Measurements from ENCODE around the gene CSMD2.

Gene CSMD2

GRCh38 chr1:33758698-33759097 lies 406.3 kb downstream of the CSMD2 start:
- Histone ChIP-seq H3K4me1 (ENCODE audit: insufficient read depth, low read length) (no peaks in the 10 kb centered on the region), H3K27me3 (ENCODE audit: insufficient read depth, low read length) (no peaks in the 10 kb centered on the region), H3K4me3 (ENCODE audit: low read length) (no peak overlapping the region), H3K36me3 (ENCODE audit: insufficient read depth, low read length) (no peaks in the 10 kb centered on the region), H2AFZ (ENCODE audit: low read depth, low read length) (no peak overlapping the region), H3K9me3 (ENCODE audit: low read length) (no peaks in the 10 kb centered on the region)

- H3K4me3 ChIP-seq (ENCODE audit: low read length): no peak overlapping the region
Observed at GRCh38 chr1:33753087-33753856, 411.8 kb downstream of the CSMD2 start.

GRCh38 chr1:33745942-33746341 lies 419.1 kb downstream of the CSMD2 start:
- Histone ChIP-seq H3K36me3 (ENCODE audit: insufficient read depth, low read length) (no peaks in the 10 kb centered on the region), H2AFZ (ENCODE audit: low read depth, low read length) (no peak overlapping the region), H3K4me3 (ENCODE audit: low read length) (no peak overlapping the region), H3K4me1 (ENCODE audit: insufficient read depth, low read length) (no peaks in the 10 kb centered on the region), H3K27me3 (ENCODE audit: insufficient read depth, low read length) (no peaks in the 10 kb centered on the region), H3K9me3 (ENCODE audit: low read length) (no peaks in the 10 kb centered on the region)

More at GRCh38 chr1:33753087-33753856, 411.8 kb downstream of the CSMD2 start:
- no peaks in the 10 kb centered on the region for H3K36me3 ChIP-seq (ENCODE audit: insufficient read depth, low read length)
- no peak overlapping the region for H2AFZ ChIP-seq (ENCODE audit: low read depth, low read length)
- H3K9me3 ChIP-seq (ENCODE audit: low read length): no peaks in the 10 kb centered on the region
- no peaks in the 10 kb centered on the region for H3K27me3 ChIP-seq (ENCODE audit: insufficient read depth, low read length)
- H3K4me1 ChIP-seq (ENCODE audit: insufficient read depth, low read length): no peaks in the 10 kb centered on the region

GRCh38 chr1:33743221-33743998 lies 421.6 kb downstream of the CSMD2 start:
- Histone ChIP-seq H2AFZ (ENCODE audit: low read depth, low read length) (no peak overlapping the region), H3K4me1 (ENCODE audit: insufficient read depth, low read length) (no peaks in the 10 kb centered on the region), H3K9me3 (ENCODE audit: low read length) (no peaks in the 10 kb centered on the region), H3K27me3 (ENCODE audit: insufficient read depth, low read length) (no peaks in the 10 kb centered on the region), H3K36me3 (ENCODE audit: insufficient read depth, low read length) (no peaks in the 10 kb centered on the region), H3K4me3 (ENCODE audit: low read length) (no peak overlapping the region)

- no peak overlapping the region for H2AFZ ChIP-seq (ENCODE audit: low read depth, low read length)
- no peak overlapping the region for H3K4me3 ChIP-seq (ENCODE audit: low read length)
- no peaks in the 10 kb centered on the region for H3K36me3 ChIP-seq (ENCODE audit: insufficient read depth, low read length)
- no peaks in the 10 kb centered on the region for H3K27me3 ChIP-seq (ENCODE audit: insufficient read depth, low read length)
- no peaks in the 10 kb centered on the region for H3K9me3 ChIP-seq (ENCODE audit: low read length)
- no peaks in the 10 kb centered on the region for H3K4me1 ChIP-seq (ENCODE audit: insufficient read depth, low read length)
Observed at GRCh38 chr1:33742663-33743062, 422.4 kb downstream of the CSMD2 start.

- H3K4me3 ChIP-seq (ENCODE audit: low read length): no peak overlapping the region
- H2AFZ ChIP-seq (ENCODE audit: low read depth, low read length): no peak overlapping the region
- no peaks in the 10 kb centered on the region for H3K27me3 ChIP-seq (ENCODE audit: insufficient read depth, low read length)
- no peaks in the 10 kb centered on the region for H3K36me3 ChIP-seq (ENCODE audit: insufficient read depth, low read length)
- H3K9me3 ChIP-seq (ENCODE audit: low read length): no peaks in the 10 kb centered on the region
- no peaks in the 10 kb centered on the region for H3K4me1 ChIP-seq (ENCODE audit: insufficient read depth, low read length)
Observed at GRCh38 chr1:33741749-33742148, 423.3 kb downstream of the CSMD2 start.

GRCh38 chr1:33740040-33740744 lies 424.8 kb downstream of the CSMD2 start:
- Histone ChIP-seq H3K4me1 (ENCODE audit: insufficient read depth, low read length) (no peaks in the 10 kb centered on the region), H3K36me3 (ENCODE audit: insufficient read depth, low read length) (no peaks in the 10 kb centered on the region), H2AFZ (ENCODE audit: low read depth, low read length) (no peak overlapping the region), H3K27me3 (ENCODE audit: insufficient read depth, low read length) (peaks cover 6% of the 10 kb centered on the region), H3K9me3 (ENCODE audit: low read length) (no peaks in the 10 kb centered on the region), H3K4me3 (ENCODE audit: low read length) (no peak overlapping the region)

- Histone ChIP-seq H3K4me3 (ENCODE audit: low read length) (no peak overlapping the region), H3K9me3 (ENCODE audit: low read length) (no peaks in the 10 kb centered on the region), H3K36me3 (ENCODE audit: insufficient read depth, low read length) (no peaks in the 10 kb centered on the region), H2AFZ (ENCODE audit: low read depth, low read length) (no peak overlapping the region), H3K27me3 (ENCODE audit: insufficient read depth, low read length) (peaks cover 9% of the 10 kb centered on the region), H3K4me1 (ENCODE audit: insufficient read depth, low read length) (no peaks in the 10 kb centered on the region)
Observed at GRCh38 chr1:33738976-33739375, 426.1 kb downstream of the CSMD2 start.

GRCh38 chr1:33738536-33738935 lies 426.5 kb downstream of the CSMD2 start:
- H3K36me3 ChIP-seq (ENCODE audit: insufficient read depth, low read length): no peaks in the 10 kb centered on the region
- H3K4me1 ChIP-seq (ENCODE audit: insufficient read depth, low read length): no peaks in the 10 kb centered on the region
- no peak overlapping the region for H3K4me3 ChIP-seq (ENCODE audit: low read length)
- H3K27me3 ChIP-seq (ENCODE audit: insufficient read depth, low read length): peaks cover 9% of the 10 kb centered on the region
- no peak overlapping the region for H2AFZ ChIP-seq (ENCODE audit: low read depth, low read length)
- H3K9me3 ChIP-seq (ENCODE audit: low read length): no peaks in the 10 kb centered on the region

GRCh38 chr1:33736496-33736895 lies 428.5 kb downstream of the CSMD2 start:
- no peaks in the 10 kb centered on the region for H3K9me3 ChIP-seq (ENCODE audit: low read length)
- peaks cover 24% of the 10 kb centered on the region for H3K27me3 ChIP-seq (ENCODE audit: insufficient read depth, low read length)
- H3K36me3 ChIP-seq (ENCODE audit: insufficient read depth, low read length): no peaks in the 10 kb centered on the region
- H3K4me3 ChIP-seq (ENCODE audit: low read length): no peak overlapping the region
- H3K4me1 ChIP-seq (ENCODE audit: insufficient read depth, low read length): no peaks in the 10 kb centered on the region
- no peak overlapping the region for H2AFZ ChIP-seq (ENCODE audit: low read depth, low read length)

- no peaks in the 10 kb centered on the region for H3K4me1 ChIP-seq (ENCODE audit: insufficient read depth, low read length)
- no peak overlapping the region for H2AFZ ChIP-seq (ENCODE audit: low read depth, low read length)
- no peak overlapping the region for H3K4me3 ChIP-seq (ENCODE audit: low read length)
- H3K9me3 ChIP-seq (ENCODE audit: low read length): no peaks in the 10 kb centered on the region
- H3K36me3 ChIP-seq (ENCODE audit: insufficient read depth, low read length): no peaks in the 10 kb centered on the region
- peaks cover 24% of the 10 kb centered on the region for H3K27me3 ChIP-seq (ENCODE audit: insufficient read depth, low read length)
Observed at GRCh38 chr1:33735624-33736023, 429.4 kb downstream of the CSMD2 start.

- Histone ChIP-seq H3K27me3 (ENCODE audit: insufficient read depth, low read length) (peaks cover 5% of the 10 kb centered on the region), H3K9me3 (ENCODE audit: low read length) (no peaks in the 10 kb centered on the region), H3K4me3 (ENCODE audit: low read length) (no peak overlapping the region), H3K36me3 (ENCODE audit: insufficient read depth, low read length) (no peaks in the 10 kb centered on the region), H3K4me1 (ENCODE audit: insufficient read depth, low read length) (no peaks in the 10 kb centered on the region), H2AFZ (ENCODE audit: low read depth, low read length) (no peak overlapping the region)
Observed at GRCh38 chr1:33727310-33727709, 437.7 kb downstream of the CSMD2 start.

- Histone ChIP-seq H3K4me1 (ENCODE audit: insufficient read depth, low read length) (no peaks in the 10 kb centered on the region), H2AFZ (ENCODE audit: low read depth, low read length) (no peak overlapping the region), H3K4me3 (ENCODE audit: low read length) (no peak overlapping the region), H3K27me3 (ENCODE audit: insufficient read depth, low read length) (no peaks in the 10 kb centered on the region), H3K9me3 (ENCODE audit: low read length) (no peaks in the 10 kb centered on the region), H3K36me3 (ENCODE audit: insufficient read depth, low read length) (no peaks in the 10 kb centered on the region)
Observed at GRCh38 chr1:33726274-33726804, 438.7 kb downstream of the CSMD2 start.
